Fibroblast of peridontal ligament (primary cell): ENCODE data around the gene EPHA4.
"Not testable (repeated sequence)": the region's sequence is repeated elsewhere in the genome, so short reads cannot be mapped to it uniquely, and the experiment has no call there.

ENCODE experiments used
- DNase-seq: peaks from one replicate; pipeline ENCODE4 v3.0.0-alpha.2; 2010; ENCODE audit errors: extremely low read depth

The EPHA4 gene

GRCh38 chr2:221539246-221539645, 32.9 kb downstream of the EPHA4 start:
- no peak for DNase-seq

GRCh38 chr2:221535824-221536223, 36.3 kb downstream of the EPHA4 start:
- no peak for DNase-seq

GRCh38 chr2:221533299-221533698, 38.8 kb downstream of the EPHA4 start:
- DNase-seq: no peak

- DNase-seq: no peak
These were observed 39.5 kb downstream of the EPHA4 start for GRCh38 chr2:221532641-221533040.

- DNase-seq: no peak
These were observed 41.5 kb downstream of the EPHA4 start for GRCh38 chr2:221530653-221531037.

- peak; percentile 42 for DNase-seq
These were observed 42.0 kb downstream of the EPHA4 start for GRCh38 chr2:221529943-221530652.

- DNase-seq: no peak
These were observed 42.7 kb downstream of the EPHA4 start for GRCh38 chr2:221529177-221529942.

- no peak for DNase-seq
These were observed 44.3 kb downstream of the EPHA4 start for GRCh38 chr2:221527776-221528309.

- DNase-seq: no peak
These were observed 47.9 kb downstream of the EPHA4 start for GRCh38 chr2:221524158-221524557.

GRCh38 chr2:221521233-221521845, 50.8 kb downstream of the EPHA4 start:
- no peak for DNase-seq

- DNase-seq: no peak
These were observed 53.0 kb downstream of the EPHA4 start for GRCh38 chr2:221518935-221519625.

- DNase-seq: no peak
These were observed 53.7 kb downstream of the EPHA4 start for GRCh38 chr2:221518201-221518934.

GRCh38 chr2:221517696-221518151, 54.4 kb downstream of the EPHA4 start:
- peak; percentile 66 for DNase-seq

GRCh38 chr2:221517146-221517695, 54.9 kb downstream of the EPHA4 start:
- no peak for DNase-seq

GRCh38 chr2:221515864-221516263, 56.2 kb downstream of the EPHA4 start:
- DNase-seq: no peak

GRCh38 chr2:221514305-221515040, 57.6 kb downstream of the EPHA4 start:
- no peak for DNase-seq

- no peak for DNase-seq
These were observed 58.9 kb downstream of the EPHA4 start for GRCh38 chr2:221513232-221513631.

- DNase-seq: not testable (repeated sequence)
These were observed 60.8 kb downstream of the EPHA4 start for GRCh38 chr2:221511325-221511724.

- no peak for DNase-seq
These were observed 65.6 kb downstream of the EPHA4 start for GRCh38 chr2:221506469-221506868.

- DNase-seq: no peak
These were observed 66.5 kb downstream of the EPHA4 start for GRCh38 chr2:221505605-221506004.
